IPS-NIHi7 (cell line): ENCODE results near the gene HMCN1.
A peak's percentile ranks its signal among the peaks of the same experiment; 100 is the strongest.

ENCODE experiments used
- DNase-seq: peaks from one replicate; pipeline ENCODE4 v3.0.0; 2012; ENCODE audit warnings: mixed read lengths; ENCODE audit errors: extremely low spot score

HMCN1 gene

GRCh38 chr1:185733818-185734735, at the start of gene HMCN1:
TSS of gene HMCN1 (plus strand) at chr1:185734391. CDS start at chr1:185734780, 389 bp downstream.
- DNase-seq = peak; percentile 84

GRCh38 chr1:185686821-185687778, 47.1 kb upstream of the HMCN1 start:
- no peak for DNase-seq

GRCh38 chr1:185690527-185690926, 43.7 kb upstream of the HMCN1 start:
- DNase-seq = no peak

GRCh38 chr1:185693654-185694053, 40.5 kb upstream of the HMCN1 start:
- DNase-seq = no peak

- DNase-seq = no peak
Measured at GRCh38 chr1:185694081-185694480, 40.1 kb upstream of the HMCN1 start.

- no peak for DNase-seq
Measured at GRCh38 chr1:185695299-185695698, 38.9 kb upstream of the HMCN1 start.

- no peak for DNase-seq
Measured at GRCh38 chr1:185696422-185697150, 37.6 kb upstream of the HMCN1 start.

GRCh38 chr1:185699874-185700273, 34.3 kb upstream of the HMCN1 start:
- peak; percentile 29 for DNase-seq

- DNase-seq = no peak
Measured at GRCh38 chr1:185701650-185702049, 32.5 kb upstream of the HMCN1 start.

- no peak for DNase-seq
Measured at GRCh38 chr1:185704181-185704580, 30.0 kb upstream of the HMCN1 start.

GRCh38 chr1:185716095-185716494, 18.1 kb upstream of the HMCN1 start:
- no peak for DNase-seq

GRCh38 chr1:185719021-185719420, 15.2 kb upstream of the HMCN1 start:
- peak; percentile 52 for DNase-seq

GRCh38 chr1:185720633-185721272, 13.4 kb upstream of the HMCN1 start:
- no peak for DNase-seq

GRCh38 chr1:185721553-185721952, 12.6 kb upstream of the HMCN1 start:
- DNase-seq = no peak

GRCh38 chr1:185722098-185722497, 12.1 kb upstream of the HMCN1 start:
- DNase-seq = no peak

- DNase-seq = no peak
Measured at GRCh38 chr1:185727726-185728125, 6.5 kb upstream of the HMCN1 start.

- DNase-seq = no peak
Measured at GRCh38 chr1:185731446-185731845, 2.7 kb upstream of the HMCN1 start.

- no peak for DNase-seq
Measured at GRCh38 chr1:185732951-185733350, 1.2 kb upstream of the HMCN1 start.

GRCh38 chr1:185734929-185735700, 924 bp downstream of the HMCN1 start:
- no peak for DNase-seq

GRCh38 chr1:185735701-185736064, 1.5 kb downstream of the HMCN1 start:
- peak; percentile 20 for DNase-seq
